HG03039 (cell line): Measurements from ENCODE around the gene ACTRT2.

ENCODE experiments used
- ATAC-seq: cut with Tn5 transposase; IDR thresholded peaks from one replicate; pipeline ENCODE4 v1.9.1; 2021; ENCODE audit warnings: mild to moderate bottlenecking, moderate library complexity; ENCODE audit not compliant: unreplicated experiment

Gene ACTRT2

DNA sequence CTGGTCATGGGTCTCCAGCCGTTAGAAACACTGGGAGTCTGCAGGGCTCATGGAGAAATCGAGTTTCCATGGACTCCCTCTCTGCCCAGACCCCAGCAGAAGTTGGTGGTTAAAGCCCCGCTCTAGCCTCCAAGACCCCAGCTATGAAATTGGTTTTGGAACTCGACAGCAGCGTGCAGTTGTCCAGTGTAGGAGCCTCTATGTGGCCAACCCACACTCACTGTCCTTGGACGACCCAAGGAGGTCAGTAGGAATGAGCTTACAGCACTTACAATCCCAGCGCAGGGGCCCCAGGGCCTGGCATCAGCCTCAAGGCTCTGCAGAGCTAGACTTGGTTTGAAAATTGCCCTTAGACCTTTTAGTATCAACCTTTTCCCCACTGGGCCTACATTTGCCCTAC lies 44.5 kb downstream of the ACTRT2 start:
- no peak for ATAC-seq

DNA sequence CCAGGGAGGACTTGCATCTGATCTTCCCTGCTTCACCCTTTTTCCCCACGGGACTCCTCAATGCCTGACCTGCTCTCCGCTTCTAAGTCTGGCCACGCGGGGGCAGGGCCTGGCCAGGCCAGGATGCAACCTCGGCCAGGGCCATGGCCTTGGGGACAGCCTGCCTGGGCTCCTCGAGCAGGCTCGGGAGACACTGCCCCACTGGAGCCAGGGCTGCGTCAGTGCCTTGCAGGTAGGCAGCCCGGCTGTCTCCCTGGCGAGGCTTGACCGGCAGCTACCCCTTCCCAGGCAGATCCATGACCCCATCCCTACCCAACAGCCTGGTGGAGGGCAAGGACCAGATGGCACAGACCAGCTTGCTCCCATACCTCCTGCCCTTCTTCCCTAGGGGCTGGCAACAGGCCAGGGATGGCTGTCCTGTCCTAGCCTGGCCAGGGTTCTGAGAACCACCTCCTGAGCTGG lies 45.0 kb downstream of the ACTRT2 start:
- ATAC-seq: no peak

GRCh38 chr1:3066826-3067225 lies 45.6 kb downstream of the ACTRT2 start:
- ATAC-seq: no peak

GRCh38 chr1:3067301-3067670 lies 46.0 kb downstream of the ACTRT2 start:
- ATAC-seq: no peak

- no peak for ATAC-seq
These were observed 46.6 kb downstream of the ACTRT2 start for GRCh38 chr1:3067671-3068563.

DNA sequence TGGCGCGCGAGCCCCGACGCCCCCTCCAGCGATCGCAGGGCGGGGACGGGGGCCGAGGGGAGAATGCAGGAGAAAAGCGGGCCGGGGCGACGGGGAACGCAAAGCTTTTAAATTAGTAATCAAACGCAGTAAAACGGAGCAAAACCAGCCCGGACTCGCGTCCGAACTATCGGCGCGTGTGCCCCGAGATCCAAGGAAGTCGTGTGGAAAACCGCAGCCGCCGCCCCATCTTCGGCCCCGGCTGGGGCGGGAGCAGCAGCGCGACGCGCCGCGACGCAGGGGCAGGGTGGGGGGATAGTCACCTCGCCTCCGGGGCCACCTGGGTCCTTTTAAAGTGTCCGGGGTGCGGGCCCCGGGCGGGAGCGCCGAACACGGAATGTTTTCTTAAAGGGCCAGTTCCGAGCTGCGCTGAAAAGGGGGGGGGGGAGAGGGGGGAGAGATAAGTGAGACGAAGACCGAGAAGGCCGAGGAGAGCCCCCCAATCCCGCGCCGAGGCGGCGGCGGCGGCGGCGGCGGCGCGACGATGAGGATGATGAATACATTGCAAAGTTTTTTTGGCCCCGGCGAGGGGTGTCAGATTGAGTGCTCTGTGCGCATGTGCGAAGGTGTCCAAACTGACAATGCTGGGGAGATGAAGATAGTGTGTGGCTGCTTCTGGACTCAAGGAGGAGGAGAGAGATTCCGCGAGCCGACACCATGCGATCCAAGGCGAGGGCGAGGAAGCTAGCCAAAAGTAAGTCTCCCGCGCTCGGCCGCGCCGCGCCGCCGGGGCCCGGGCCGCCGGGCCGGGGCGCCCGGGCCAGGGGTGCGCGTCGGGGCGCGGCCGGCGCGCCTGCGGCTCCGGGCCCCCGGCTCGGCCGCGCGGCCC lies 47.5 kb downstream of the ACTRT2 start, which contains the start of gene PRDM16:
Gene PRDM16 (plus strand): TSS at position 640 of the 868 bp plus-strand sequence. CDS start 57 bp downstream, at position 697.
- ATAC-seq: no peak

DNA sequence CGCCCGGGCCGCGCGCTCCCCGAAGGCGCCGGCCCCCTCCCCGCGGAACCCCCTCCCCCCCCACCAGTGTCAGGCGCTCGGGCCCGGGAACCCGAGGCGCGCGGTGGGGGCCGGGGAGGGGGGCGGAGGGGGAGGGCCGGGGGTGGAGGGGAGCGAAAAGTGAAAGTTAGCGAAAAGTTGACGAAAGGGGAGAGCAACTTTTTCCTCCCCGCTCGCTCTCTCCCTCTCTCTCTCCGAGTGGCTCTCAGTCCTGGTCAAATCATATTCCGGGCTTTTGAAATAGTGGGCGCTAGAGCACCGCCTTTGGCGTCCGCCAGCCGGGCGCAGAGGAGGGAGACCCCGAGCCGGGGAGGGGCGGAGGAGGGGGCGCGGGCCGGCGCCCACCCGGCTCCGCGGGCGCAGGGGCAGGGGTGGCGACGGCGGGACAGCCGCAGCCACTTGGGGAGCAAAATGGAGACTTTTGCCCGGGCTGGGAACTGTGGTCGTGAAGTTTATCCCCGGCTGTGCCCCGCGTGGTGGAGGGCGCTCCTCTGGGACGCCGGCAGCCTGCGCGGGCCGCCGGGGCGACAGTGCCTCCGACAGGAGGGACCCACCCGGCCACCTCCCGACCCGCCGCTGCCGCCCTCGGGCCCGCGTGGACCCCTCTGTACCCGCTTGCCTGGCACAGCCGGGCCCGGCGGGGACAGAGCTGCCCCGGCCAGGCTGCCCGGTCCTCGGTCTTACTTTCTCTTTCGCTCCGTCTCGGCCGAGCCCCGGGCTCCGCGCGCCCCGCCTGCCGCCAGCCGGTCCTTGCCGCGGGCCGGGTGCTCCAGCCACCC lies 48.4 kb downstream of the ACTRT2 start:
- no peak for ATAC-seq

GRCh38 chr1:3070309-3070643 lies 49.0 kb downstream of the ACTRT2 start:
- ATAC-seq: no peak

DNA sequence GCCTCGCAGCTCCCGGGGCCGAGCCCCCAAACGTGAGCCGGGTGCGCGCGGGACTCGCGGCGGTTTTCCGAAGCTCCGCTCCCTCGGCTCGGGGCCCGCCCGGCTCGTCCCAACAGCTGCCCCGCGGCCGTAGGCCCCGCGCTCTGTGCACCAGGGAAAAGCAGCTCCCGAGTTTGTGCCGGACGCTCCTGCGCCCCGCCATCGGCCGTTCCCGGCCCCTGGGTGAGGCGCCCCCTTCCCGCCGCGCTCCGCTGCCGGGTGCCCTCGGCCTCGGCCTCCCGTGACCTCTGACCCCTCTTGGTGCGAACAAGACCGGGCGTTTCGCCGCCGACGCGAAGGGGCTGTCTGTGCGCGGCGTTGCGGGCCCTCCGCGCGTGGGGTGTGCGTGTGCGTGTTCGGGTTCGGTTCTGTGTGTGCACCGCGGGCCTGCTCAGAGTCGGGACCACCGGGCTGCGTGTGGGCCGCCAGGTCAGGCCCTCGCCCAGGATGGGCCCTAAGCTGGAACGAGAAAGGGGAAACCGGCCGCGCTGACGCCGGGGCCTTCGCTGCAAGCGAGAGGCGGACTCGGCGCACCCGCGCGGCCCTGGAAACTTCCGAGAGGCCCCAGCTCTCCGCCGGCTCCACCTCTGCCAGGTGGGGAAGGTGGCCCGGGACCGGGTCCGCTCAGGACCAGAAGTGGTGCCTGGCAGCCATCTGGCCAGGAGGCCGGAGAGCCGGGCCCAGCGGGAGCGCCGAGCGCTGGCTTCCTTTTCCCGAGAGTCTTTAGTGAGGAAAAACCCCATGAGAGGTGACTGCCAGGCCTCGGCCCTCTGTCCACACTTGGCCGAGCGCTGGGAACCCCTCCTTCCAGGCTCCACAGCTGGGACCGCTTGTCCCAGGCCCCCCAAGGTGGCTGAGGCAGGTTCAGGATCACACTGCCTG lies 49.6 kb downstream of the ACTRT2 start:
- no peak for ATAC-seq

- no peak for ATAC-seq
These were observed 50.5 kb downstream of the ACTRT2 start for GRCh38 chr1:3071565-3072390.
